PFSK-1 (cell line): ENCODE measurements around the gene OR10A7.

Source experiments
- POLR2AphosphoS5 ChIP-seq: IDR thresholded peaks from 2 replicates; pipeline ENCODE4 v1.6.1; 2012; ENCODE audit warnings: low read depth, mild to moderate bottlenecking, control low read depth, low read length, moderate library complexity
- REST ChIP-seq, 2 experiments: IDR thresholded peaks; 2 replicates each; pipeline versions ENCODE4 v1.6.1 to v1.8.0; 2011 to 2012; ENCODE audit warnings: low read depth in 2 of 2, low read length in 2 of 2, control low read depth in 1 of 2, inconsistent platforms in 1 of 2, mild to moderate bottlenecking in 1 of 2, moderate library complexity in 1 of 2; ENCODE audit not compliant: insufficient read depth in 1 of 2
- SIN3A ChIP-seq: IDR thresholded peaks from 2 replicates; pipeline ENCODE4 v1.6.1; 2012; ENCODE audit warnings: mild to moderate bottlenecking, low read length, moderate library complexity, borderline replicate concordance; ENCODE audit not compliant: insufficient read depth

GRCh38 chr12:55220725-55221124 is at the start of gene OR10A7:
- no peak for TF ChIP-seq REST (IDR thresholded peaks at IDR 0.05; ENCODE audit: insufficient read depth in 1 of 2, low read depth in 2 of 2, low read length in 2 of 2)
- no peak for TF ChIP-seq SIN3A
- no peak for TF ChIP-seq POLR2AphosphoS5
